ENCODE data around the gene HHAT.

The HHAT gene

GRCh38 chr1:210531475-210532222 is 202.9 kb downstream of the HHAT start:
- H3K4me3 ChIP-seq (replicated peaks; ENCODE audit: low read depth, low read length), result no peak overlapping the region
- DNase-seq (ENCODE audit: extremely low read depth, insufficient read length), result no peak
- H3K36me3 ChIP-seq (ENCODE audit: control insufficient read depth, insufficient read depth, low read length), result no peaks in the 10 kb centered on the region
- H3K27me3 ChIP-seq (replicated peaks; ENCODE audit: control insufficient read depth, insufficient read depth, low read length), result no peaks in the 10 kb centered on the region
- no peak for TF ChIP-seq CTCF (IDR thresholded peaks at IDR 0.05; ENCODE audit: insufficient read depth, low read length, poor library complexity, severe bottlenecking)

- no peak for DNase-seq (ENCODE audit: extremely low read depth, insufficient read length)
- Histone ChIP-seq H3K36me3 (ENCODE audit: control insufficient read depth, insufficient read depth, low read length) (no peaks in the 10 kb centered on the region), H3K4me3 (replicated peaks; ENCODE audit: low read depth, low read length) (no peak overlapping the region), H3K27me3 (replicated peaks; ENCODE audit: control insufficient read depth, insufficient read depth, low read length) (no peaks in the 10 kb centered on the region)
- TF ChIP-seq CTCF (IDR thresholded peaks at IDR 0.05; ENCODE audit: insufficient read depth, low read length, poor library complexity, severe bottlenecking), result no peak
Measured at GRCh38 chr1:210532223-210532598, 203.5 kb downstream of the HHAT start.

- Histone ChIP-seq H3K4me3 (replicated peaks; ENCODE audit: low read depth, low read length) (no peak overlapping the region), H3K36me3 (ENCODE audit: control insufficient read depth, insufficient read depth, low read length) (no peaks in the 10 kb centered on the region), H3K27me3 (replicated peaks; ENCODE audit: control insufficient read depth, insufficient read depth, low read length) (no peaks in the 10 kb centered on the region)
- no peak for DNase-seq (ENCODE audit: extremely low read depth, insufficient read length)
- TF ChIP-seq CTCF (IDR thresholded peaks at IDR 0.05; ENCODE audit: insufficient read depth, low read length, poor library complexity, severe bottlenecking), result no peak
Measured at GRCh38 chr1:210535761-210536160, 207.1 kb downstream of the HHAT start.

GRCh38 chr1:210536254-210536961 is 207.7 kb downstream of the HHAT start:
- TF ChIP-seq CTCF (IDR thresholded peaks at IDR 0.05; ENCODE audit: insufficient read depth, low read length, poor library complexity, severe bottlenecking), result no peak
- no peak for DNase-seq (ENCODE audit: extremely low read depth, insufficient read length)
- Histone ChIP-seq H3K4me3 (replicated peaks; ENCODE audit: low read depth, low read length) (no peak overlapping the region), H3K36me3 (ENCODE audit: control insufficient read depth, insufficient read depth, low read length) (no peaks in the 10 kb centered on the region), H3K27me3 (replicated peaks; ENCODE audit: control insufficient read depth, insufficient read depth, low read length) (no peaks in the 10 kb centered on the region)

GRCh38 chr1:210540288-210540687 is 211.6 kb downstream of the HHAT start:
- TF ChIP-seq CTCF (IDR thresholded peaks at IDR 0.05; ENCODE audit: insufficient read depth, low read length, poor library complexity, severe bottlenecking), result no peak

More at GRCh38 chr1:210540288-210540687, 211.6 kb downstream of the HHAT start:
- H3K27me3 ChIP-seq (replicated peaks; ENCODE audit: control insufficient read depth, insufficient read depth, low read length), result no peaks in the 10 kb centered on the region
- no peak for DNase-seq (ENCODE audit: extremely low read depth, insufficient read length)
- no peak overlapping the region for H3K4me3 ChIP-seq (replicated peaks; ENCODE audit: low read depth, low read length)
- no peaks in the 10 kb centered on the region for H3K36me3 ChIP-seq (ENCODE audit: control insufficient read depth, insufficient read depth, low read length)
